ENCODE measurements around the gene ZNF507.

DNA sequence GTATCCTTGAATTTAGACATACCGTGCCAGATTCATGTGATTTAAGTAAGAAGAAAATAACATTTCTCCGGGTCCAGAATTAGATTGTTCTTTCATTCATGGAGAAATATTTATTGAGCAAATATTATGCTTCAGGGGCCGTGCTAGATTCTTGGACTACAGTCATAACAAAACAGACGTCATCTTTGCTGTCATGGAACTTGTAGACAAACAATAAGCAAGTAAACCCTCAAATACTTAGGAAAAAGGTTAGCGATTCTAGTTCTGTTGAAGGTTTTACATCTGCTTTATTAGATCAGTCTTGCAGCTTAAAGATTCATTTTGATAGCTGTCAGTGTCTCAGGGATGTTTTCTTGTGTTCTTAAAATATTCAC is 16.9 kb downstream of the ZNF507 start:
- TF ChIP-seq POLR2AphosphoS5 (IDR thresholded peaks at IDR 0.05; ENCODE audit: low read depth, low read length) (no peak), POLR2A (IDR thresholded peaks at IDR 0.05; ENCODE audit: low read depth, low read length) (no peak)

All from GM12891 (cell line).